Measurements from ENCODE around the gene ELMOD3.
"Not testable (repeated sequence)": the region's sequence is repeated elsewhere in the genome, so short reads cannot be mapped to it uniquely, and the experiment has no call there.

ELMOD3 gene

GRCh38 chr2:85371045-85371444, 16.5 kb downstream of the ELMOD3 start:
- no peak for TF ChIP-seq CTCF (conservative IDR thresholded peaks at IDR 0.05)
- no peak overlapping the region for H3K27ac ChIP-seq

GRCh38 chr2:85376291-85377065, 21.9 kb downstream of the ELMOD3 start:
- H3K27ac ChIP-seq, result no peak overlapping the region
- no peak for TF ChIP-seq CTCF (conservative IDR thresholded peaks at IDR 0.05)

- no peak for TF ChIP-seq CTCF (conservative IDR thresholded peaks at IDR 0.05)
- no peak overlapping the region for H3K27ac ChIP-seq
Observed at GRCh38 chr2:85377083-85377482, 22.5 kb downstream of the ELMOD3 start.

- no peak for TF ChIP-seq CTCF (conservative IDR thresholded peaks at IDR 0.05)
- no peak overlapping the region for H3K27ac ChIP-seq
Observed at GRCh38 chr2:85378257-85378656, 23.7 kb downstream of the ELMOD3 start.

GRCh38 chr2:85380048-85380447, 25.5 kb downstream of the ELMOD3 start:
- no peak for TF ChIP-seq CTCF (conservative IDR thresholded peaks at IDR 0.05)
- H3K27ac ChIP-seq, result no peak overlapping the region

GRCh38 chr2:85383151-85383550, 28.6 kb downstream of the ELMOD3 start:
- not testable (repeated sequence) for H3K27ac ChIP-seq

- no peak overlapping the region for H3K27ac ChIP-seq
- no peak for TF ChIP-seq CTCF (conservative IDR thresholded peaks at IDR 0.05)
Observed at GRCh38 chr2:85383850-85384249, 29.3 kb downstream of the ELMOD3 start.

GRCh38 chr2:85385746-85386145, 31.2 kb downstream of the ELMOD3 start:
- H3K27ac ChIP-seq, result no peak overlapping the region
- no peak for TF ChIP-seq CTCF (conservative IDR thresholded peaks at IDR 0.05)
